Upper lobe of left lung (tissue), 4 donors: ENCODE data around the gene AAMP.

Experiments
- EP300 ChIP-seq, 4 donors: sonication (generic); formaldehyde crosslinking; IDR thresholded peaks; one replicate each; pipeline ENCODE4 v1.5.1; 2017; ENCODE audit warnings: antibody characterized with exemption in 4 of 4, control low read depth in 2 of 4
- POLR2A ChIP-seq, 4 donors: fragments of 450-650 bp; IDR thresholded peaks; one replicate each; pipeline ENCODE4 v1.5.1; 2016 to 2017; ENCODE audit warnings: antibody characterized with exemption in 4 of 4, mild to moderate bottlenecking in 2 of 4
- POLR2AphosphoS5 ChIP-seq, 2 donors: sonication (generic); formaldehyde crosslinking; IDR thresholded peaks; one replicate each; pipeline ENCODE4 v1.5.1; 2017; ENCODE audit warnings: antibody characterized with exemption in 2 of 2
- TF ChIP-seq, protein P1 (sequence below), 6 experiments: fragments of 450-650 bp in 4 of 6; fragments of 200-600 bp in 2 of 6; sonication (generic) in 2 of 6; IDR thresholded peaks; one replicate each; pipeline ENCODE4 v1.5.1; 2016 to 2019; ENCODE audit warnings: antibody characterized with exemption in 6 of 6

DNA sequence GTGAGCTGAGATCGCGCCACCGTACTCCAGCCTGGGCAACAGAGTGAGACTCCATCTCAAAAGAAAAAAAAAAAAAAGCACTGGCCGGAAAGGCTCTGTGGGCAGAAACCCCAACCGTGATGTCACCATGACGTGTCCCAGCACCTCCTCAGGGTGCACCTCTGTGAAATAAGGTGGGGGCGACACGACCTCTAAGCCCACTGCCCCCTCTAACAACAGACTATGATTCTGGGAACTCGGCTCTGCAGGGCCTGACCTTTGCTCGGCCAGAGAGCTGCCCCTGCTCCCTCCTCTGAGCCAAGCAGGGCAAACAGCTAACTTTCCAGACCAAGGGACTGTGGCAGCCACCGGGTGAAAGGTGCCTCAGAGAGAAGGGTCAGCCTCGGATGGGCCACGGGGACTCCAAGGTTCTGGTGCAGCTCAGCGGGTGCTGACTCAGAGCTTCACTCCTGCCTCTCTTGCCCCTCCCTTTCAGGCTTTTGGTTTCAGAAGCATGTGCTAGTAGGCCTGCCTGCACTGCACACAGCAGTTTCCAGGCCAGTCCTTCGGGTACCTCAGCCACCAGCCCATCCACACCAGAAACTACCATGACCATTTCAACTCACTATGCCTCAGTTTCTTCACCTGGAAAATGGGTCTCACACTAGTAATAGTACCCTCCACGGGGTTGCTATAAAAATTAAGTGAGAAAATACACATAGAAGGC lies 14.3 kb upstream of the AAMP start:
- TF ChIP-seq, protein P1, sequence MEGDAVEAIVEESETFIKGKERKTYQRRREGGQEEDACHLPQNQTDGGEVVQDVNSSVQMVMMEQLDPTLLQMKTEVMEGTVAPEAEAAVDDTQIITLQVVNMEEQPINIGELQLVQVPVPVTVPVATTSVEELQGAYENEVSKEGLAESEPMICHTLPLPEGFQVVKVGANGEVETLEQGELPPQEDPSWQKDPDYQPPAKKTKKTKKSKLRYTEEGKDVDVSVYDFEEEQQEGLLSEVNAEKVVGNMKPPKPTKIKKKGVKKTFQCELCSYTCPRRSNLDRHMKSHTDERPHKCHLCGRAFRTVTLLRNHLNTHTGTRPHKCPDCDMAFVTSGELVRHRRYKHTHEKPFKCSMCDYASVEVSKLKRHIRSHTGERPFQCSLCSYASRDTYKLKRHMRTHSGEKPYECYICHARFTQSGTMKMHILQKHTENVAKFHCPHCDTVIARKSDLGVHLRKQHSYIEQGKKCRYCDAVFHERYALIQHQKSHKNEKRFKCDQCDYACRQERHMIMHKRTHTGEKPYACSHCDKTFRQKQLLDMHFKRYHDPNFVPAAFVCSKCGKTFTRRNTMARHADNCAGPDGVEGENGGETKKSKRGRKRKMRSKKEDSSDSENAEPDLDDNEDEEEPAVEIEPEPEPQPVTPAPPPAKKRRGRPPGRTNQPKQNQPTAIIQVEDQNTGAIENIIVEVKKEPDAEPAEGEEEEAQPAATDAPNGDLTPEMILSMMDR (IDR thresholded peaks at IDR 0.05): no peak
- no peak for TF ChIP-seq POLR2A (IDR thresholded peaks at IDR 0.05)
- TF ChIP-seq POLR2AphosphoS5 (IDR thresholded peaks at IDR 0.05): no peak
- no peak for TF ChIP-seq EP300 (IDR thresholded peaks at IDR 0.05)
